Astrocyte of the hippocampus (primary cell): ENCODE measurements around the gene CCDC146.
"Not testable (repeated sequence)": the region's sequence is repeated elsewhere in the genome, so short reads cannot be mapped to it uniquely, and the experiment has no call there.

Experiments
- DNase-seq: peaks from one replicate; pipeline ENCODE4 v3.0.0; 2011; ENCODE audit warnings: low read depth, low spot score

Gene CCDC146

DNA sequence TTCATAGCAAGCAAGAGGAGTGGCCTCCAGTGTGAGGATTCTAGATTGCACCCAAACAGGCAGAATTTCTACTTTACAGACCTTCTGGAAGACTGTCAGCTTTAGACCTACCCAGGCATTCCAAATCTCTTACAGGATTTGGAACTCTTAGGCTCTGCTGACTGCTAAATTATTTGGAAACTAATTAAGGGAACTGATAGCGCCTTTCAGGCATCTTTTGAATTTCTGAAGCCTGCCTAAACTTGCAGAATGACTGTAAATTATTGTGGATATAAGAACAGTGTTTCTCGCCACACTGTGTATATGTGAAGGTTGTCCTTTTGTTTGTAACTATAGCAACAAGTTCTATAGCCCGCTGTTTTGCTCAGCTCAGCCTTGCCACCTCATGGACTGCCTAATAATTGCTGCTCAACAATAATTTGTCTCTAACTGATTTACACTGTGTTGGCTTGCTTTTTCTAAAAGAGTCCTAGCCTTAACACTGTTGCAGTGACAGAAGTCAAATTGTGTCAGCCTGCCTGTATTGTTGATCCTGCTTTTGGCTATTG, 32.6 kb downstream of the CCDC146 start:
- peak; percentile 10 for DNase-seq

DNA sequence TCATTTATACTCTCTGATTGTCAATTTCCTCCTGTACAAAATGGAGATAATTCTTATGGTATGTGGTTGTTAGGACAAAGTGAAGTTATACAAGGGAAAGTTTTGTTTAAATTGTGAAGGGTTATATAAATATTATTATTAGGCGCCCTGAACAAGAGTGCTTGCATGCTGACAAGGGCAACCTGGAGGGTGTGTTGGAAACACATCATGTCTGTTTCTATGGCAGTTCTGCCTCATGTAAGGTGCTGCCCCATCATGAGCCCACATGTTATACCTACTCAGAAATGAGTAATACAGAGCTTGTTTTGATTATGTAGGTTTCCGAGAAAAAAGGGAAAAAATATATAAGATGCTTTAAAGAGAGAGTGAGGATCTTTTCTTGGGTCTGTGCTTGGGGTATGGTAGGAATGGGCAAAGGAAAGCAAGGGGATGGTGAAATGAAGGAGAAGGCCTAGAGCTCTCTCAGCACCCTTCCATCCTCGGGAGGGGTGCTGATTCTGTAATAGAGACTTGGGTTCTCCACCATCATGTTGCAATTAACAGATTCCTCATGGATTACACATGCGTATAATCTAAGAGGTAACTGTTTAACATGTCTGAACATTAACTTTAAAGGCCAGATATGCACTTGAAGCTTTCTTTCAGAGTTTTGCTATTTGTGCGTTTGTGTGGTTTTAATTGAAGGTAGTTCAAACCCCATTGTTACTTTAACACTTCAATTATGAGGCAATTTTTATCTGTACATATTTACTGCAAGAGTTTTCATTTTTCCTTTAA, 33.4 kb downstream of the CCDC146 start:
- not testable (repeated sequence) for DNase-seq

DNA sequence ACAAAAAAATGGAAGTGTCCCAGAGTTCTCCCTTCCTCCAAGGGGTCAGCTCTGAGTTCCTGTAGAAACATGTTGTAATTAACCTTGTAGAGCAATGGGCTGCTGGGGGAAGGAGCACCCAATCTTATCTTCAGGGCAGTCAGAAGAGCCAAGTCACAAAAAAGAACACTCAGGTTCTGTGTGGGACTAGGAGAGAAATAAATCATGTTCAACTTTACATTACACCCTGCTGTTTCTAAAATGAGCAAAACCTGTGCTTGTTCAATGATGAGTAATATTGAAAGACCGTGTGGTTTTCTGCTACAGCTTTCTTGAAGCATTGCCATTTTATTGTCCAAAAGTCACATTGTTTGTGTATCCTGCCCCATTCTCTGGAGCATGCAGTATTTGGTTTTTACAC, 34.6 kb downstream of the CCDC146 start:
- DNase-seq, result not testable (repeated sequence)

DNA sequence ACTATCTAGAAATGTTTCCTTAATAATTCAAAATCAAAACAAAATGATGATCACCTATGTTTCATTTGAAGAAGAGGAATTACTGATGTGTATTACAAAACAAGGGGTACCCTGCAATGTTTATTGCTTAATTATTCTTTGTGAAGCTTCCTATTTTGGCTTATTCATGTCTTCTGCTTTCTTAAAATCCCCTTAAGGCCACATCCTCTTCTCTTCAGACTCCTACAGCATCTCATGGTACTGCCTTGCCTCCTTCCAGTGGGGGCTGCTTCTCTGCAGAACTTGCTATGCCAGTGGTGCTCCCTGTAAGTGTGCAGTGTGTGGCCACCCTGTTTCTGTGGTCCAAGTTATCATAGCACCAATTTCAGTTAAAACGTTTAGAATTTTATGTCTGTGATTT, 35.0 kb downstream of the CCDC146 start:
- DNase-seq, result peak; percentile 6

DNA sequence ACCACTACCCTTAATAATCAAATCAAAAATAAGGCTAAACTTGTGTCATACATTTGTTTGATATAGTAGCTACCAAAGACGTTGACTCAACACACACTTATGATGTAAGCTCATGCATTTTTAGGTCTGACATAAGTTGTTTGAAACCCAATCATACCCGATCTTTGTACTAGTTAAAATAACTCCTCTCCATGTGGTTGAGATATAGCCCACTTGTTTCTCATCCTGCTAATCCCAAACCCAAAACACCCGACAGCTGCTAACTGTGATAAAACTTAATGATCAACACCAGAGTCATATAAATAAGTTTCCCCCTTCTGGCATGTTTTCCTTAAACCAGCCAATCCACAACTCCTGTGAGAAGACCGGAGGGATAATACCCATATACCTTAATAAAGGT, 48.7 kb downstream of the CCDC146 start:
- DNase-seq, result not testable (repeated sequence)

DNA sequence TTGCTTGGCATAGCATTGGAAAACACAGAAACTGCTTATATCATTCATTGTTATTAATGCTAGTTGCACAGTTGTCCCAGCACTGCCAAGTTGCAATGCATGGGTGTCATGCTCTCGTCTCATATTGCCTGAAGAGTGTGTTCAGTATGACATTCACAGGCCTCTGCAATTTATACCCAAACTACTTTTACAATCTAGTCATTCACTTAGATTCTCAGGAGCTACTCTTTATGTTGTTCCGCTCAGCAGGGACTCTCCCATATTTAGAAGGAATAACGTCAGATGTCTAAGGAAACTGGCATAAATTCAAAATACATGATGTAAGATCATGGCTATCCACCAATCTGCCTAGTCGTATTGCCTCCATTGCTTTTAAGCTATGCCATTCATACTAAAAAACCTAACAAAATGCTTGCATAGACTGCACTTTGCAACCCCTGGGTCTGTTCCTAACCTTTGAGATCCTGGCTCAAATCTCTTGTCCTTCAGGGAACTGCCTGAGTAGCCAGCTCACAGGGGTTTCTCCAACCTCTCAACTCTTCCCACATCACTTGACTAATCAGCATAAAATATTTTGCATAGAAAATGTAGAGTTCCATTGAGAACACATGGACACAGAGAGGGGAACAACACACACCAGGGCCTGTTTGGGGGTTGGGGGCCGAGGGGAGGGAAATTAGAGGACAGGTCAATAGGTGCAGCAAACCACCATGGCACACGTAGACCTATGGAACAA, 50.2 kb downstream of the CCDC146 start:
- not testable (repeated sequence) for DNase-seq

DNA sequence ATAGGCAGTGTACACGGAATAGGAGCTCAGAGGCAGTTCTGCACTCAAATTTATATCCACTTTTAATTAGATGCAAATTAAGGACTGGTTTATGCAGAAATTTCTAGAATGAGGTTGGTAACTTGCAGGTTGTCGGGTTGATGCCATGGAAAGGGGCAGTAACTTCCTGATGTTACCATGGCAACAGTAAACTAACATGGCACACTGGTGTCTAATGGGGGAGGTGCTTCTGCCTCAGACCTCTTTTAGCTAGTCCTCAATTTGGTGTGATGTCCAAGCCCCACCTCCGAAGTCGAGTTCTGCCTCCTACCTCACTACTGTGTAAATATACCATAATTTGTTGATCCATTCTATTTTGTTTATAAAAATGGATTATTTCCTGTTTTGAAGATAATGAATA, 52.0 kb downstream of the CCDC146 start:
- DNase-seq, result not testable (repeated sequence)

DNA sequence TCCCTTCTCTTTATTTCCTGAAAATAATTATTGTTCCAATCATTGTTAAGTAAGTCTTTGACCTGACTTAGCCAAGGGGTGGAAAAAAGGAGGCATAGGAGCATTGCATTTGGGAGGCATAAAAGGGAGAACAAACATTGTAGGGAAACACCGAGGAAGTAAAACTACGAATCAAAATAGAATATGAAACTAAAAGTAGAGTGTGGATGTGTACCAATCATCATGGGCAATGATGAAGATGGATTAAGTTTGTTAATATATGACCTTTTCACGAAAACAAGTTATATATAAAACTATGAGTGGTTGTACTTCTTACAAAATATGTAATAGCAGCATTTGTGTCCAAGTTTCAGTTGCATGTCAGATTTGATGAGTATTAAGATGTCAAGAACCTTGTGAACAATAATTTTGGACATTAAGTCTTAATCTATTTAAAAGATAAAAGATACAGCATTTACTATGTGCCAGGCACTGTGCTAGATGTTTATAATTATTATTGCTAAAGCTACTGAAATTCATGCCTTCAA, 52.9 kb downstream of the CCDC146 start:
- DNase-seq, result not testable (repeated sequence)

DNA sequence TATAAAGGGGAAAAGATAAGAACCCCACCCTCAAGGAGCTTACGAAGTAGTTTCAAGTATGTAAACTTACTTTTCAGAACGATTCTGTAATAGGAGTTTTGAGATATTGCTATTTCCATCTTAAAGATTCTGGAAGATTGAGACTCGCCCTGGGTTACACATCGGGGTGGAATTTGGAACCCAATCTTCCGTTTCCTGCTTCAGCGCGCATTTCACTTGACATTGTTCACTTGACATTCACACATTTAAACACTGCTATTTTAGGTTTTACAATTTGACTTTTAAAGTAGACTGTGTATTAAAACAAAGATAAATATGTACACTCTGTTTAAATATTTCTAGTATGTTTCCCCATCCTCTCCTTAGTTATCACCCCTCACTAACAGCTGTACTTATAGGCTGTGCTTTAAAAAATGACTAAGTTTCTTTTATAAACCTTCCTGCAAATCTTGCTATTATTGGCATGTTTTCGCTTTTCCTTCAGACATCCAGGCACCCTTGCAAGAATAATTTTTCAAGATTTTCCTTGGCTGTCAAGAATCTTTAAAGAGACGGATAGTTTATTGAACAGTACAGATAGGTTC, 55.0 kb downstream of the CCDC146 start:
- DNase-seq, result not testable (repeated sequence)

DNA sequence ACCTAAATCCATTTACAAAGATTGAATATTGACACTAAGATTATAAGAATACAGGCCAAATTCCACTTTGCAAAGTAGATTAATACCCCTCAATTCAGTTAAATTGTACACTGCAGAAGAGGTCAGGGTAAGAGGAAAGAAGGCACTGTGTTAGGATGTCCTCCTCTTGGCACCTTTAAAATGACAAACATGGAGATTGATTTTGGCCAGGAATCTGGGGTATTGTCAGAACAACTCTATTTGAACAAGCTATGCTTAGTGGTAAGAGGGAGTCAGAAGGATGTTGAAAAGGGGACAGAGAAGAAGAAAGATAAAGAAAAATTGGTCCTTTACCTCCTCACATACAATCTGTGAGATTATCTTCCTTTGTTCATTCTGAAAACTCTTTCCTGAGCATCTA, 55.6 kb downstream of the CCDC146 start:
- DNase-seq, result not testable (repeated sequence)

DNA sequence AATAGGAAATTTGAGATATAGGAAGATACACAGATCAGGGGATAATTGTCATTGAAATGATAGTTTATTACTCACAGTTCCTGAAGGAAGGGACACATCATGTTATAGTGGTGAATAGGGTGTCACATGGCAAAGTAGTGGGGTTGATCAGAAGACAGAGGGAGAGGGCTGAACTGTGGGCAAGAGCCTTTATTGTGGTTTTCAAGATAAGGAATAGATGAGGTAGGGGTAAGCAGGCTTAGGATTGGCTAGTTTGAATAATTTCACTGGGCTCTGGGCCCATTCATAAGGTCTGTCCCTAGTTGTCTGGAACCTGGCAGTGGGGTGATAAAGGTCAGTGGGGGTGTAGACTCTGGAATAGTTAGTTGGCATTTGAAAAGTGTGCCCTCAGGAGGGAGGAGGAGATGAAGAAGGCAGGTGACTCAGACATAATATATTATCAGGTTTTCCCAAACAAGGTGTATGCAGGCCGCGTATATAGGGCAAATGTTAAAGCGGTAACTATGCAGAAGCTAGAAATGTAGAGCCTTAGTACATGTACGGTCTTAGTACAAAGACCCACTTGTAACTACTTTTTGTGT, 58.7 kb downstream of the CCDC146 start:
- no peak for DNase-seq

DNA sequence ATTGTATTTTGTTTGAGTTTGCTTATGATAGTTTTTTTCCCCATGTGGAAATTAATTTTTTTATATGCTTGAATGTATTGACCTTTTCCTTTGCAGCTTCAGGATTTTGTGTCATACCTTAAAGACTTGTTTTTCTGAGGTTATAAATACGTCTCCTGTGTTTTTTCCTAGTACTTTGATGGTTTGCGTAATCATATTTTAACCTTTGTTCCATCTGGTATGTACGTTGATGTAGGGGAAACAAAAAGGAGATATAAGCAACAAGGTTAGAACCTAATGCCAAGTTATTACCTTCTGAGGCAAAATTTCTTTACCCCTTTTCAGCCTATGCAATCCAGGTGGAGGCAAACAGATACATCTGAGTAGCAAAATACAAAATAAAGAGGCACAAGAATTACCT, 59.3 kb downstream of the CCDC146 start:
- no peak for DNase-seq

DNA sequence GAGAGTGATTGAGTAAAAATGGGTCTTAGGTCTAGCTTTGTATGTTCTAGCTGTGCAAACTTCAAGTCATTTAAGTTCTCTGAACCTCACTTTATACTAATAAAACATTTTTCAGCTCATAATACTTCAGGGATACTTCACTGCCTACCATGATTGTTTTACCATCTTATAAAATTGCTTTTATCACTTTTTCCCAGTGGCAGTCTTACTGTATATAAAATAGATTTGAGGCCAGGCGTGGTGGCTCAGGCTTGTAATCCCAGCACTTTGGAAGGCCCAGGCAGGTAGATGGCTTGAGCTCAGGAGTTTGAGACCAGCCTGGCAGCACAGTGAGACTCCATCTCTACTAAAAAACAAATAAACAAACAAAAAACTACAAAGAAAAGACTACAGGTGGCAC, 59.8 kb downstream of the CCDC146 start:
- DNase-seq, result no peak

DNA sequence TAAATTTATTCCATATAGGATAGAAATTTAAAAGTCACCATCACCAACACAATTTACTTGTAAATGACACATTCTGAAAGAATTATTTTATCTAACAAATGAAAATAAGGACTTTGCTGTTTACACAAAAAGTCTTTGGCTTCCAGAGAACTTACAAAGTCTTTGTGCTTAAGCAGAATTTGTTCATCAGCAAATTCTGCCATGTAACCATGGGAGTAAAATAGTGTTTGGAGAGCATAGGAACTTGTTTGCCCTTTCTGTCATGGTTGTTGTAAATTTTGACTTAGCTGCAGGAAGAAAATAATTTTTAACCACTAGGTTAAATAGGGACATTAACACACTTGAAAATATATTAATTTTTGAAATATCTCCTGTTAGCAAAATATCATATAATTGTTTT, 62.0 kb downstream of the CCDC146 start:
- DNase-seq, result no peak

DNA sequence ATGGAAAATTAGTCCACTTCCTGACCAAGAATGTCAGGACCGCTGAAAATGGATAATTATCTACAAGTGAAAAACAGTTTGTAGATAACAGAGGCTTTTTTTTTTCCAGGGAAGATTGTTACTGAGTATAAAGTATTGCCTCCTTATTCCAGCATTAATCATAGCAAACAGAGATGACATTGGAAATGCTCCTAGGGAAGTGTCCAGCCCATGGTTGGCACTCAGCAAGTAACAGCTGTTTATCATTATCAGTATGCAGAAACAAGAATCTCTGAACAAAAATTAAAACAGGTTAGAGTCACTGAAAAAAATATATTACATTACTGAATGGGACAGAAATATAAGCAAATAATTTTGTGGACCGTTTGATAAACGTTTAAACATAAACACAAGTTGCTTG, 62.6 kb downstream of the CCDC146 start:
- no peak for DNase-seq

DNA sequence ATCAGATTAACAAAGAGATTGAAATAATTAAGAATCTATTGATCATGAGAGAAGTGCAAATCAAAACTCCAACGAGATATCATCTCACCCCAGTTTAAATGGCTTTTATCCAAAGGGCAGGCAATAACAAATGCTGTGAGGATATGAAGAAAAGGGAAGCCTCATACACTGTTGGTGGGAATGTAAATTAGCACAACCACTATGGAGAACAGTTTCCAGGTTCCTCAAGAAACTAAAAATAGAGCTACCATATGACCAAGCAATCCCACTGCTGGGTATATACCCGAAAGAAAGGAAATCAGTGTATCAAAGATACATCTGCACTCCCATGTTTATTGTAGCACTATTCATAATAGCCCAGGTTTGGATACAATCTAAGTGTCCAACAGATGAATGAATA, 63.5 kb downstream of the CCDC146 start:
- no peak for DNase-seq

DNA sequence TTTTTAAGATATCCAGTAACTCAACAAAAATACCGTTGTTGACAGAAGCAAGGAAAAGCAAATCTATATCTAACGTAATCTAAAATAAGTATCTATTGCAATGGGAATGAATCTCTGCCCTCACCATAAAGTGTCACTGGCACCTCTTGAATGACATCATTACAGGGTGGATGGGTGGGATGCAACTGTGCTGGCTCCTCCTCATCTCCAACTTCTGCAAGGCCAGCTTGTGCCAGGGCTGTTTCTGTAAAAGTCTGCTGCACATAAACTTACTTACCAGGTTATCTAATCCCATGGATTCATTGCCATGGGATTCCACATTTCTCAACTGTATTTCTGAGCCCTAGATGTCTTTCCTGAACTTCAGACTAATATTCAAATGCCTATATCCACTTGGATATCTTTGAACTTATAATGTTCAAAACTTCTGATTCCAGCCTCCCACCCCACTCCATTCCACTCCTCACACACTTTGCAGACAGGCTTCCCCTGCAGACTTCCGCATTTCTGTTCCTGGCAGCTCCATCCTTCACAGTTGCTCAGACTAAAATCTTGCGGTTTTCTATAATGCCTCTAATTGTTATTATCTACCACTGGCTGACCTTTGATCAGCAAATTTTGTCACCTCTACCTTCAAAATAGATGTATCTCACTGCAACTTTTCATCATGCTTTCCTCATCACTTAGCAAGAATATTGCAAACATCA, 66.5 kb downstream of the CCDC146 start:
- no peak for DNase-seq

DNA sequence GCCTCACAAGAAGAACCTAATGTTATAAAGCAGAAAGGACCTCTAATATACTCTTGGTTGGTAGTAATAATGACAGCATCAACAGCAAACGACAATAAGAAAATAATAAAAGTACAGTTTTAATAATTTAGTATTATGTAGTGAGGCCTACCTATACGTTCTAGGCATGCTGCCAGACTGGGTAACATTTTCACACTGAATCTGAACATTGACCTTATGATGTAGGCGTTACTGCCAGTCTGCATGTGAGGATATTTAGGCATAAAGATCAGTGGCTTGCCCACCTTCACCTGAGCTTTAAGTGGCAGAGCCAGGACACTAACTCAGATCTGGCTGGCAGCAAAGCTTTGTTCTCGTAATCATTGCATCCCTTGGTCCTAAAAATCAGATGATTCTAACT, 74.7 kb downstream of the CCDC146 start:
- DNase-seq, result no peak

DNA sequence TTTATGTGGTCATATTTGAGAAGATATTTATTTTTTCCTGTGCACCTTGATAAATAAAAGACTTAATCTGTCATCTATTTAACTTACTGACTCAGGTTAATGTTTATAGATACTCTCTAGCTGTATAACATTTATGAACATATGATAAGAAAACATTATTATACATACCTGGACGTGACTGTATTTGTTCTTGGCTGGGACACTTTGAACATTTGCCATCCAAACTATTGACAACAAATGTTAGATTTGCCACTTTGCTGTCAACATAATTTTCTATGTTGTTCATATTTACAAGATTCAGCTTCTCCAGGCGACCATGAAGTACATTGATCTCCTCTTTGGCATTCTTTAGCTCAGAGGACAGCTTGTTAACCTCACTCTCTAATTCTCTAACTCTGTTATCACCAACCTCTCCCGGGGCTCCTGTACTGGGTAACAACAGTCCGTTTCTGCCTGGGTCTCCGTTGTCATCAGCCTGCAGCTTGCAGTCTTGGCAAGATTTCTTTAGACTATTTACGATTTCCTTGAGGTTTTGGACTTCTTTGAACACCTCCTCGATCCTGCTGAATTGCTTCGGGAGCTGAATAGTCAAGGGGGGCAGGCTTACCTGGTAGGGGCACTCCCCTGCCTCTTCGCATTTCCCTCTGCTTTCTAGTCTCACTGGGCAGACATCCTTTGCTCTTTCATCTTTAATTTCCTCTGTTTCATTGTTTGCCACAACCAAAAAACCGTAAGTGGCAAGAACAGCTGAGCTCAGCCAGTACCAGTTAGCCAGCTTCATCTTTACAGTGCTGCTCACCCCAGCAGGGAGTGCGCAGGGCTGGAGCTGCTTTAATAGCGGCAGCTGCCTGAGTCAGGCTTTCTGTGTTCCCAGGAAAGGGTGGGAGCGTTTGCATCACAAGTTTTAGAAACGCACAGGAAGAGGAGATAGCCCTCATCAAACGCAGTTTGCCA, 76.9 kb downstream of the CCDC146 start, which contains the start of gene FGL2:
FGL2 (minus strand) TSS at position 807 of the 954 bp plus-strand sequence; CDS start at position 781, 26 bp downstream.
- DNase-seq, result peak; percentile 64

DNA sequence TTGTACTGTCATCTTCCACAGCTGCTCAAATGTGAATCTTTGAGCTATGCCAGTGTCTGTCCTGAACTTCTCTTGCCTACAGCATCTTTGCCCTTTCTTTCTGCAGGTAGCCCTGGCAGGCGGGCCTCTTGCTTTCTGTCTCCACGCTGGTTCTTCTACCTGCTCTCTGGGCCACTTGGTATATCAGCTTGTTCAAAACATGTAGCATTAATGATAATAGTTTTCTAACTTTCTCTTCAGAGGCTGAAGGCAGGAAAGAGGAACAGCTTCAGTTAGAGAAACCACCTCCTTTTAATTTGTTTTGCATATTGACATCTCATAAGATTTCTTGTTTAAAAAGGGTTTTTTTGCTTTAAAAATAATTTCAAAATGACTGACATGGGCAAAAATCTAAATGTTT, 78.1 kb downstream of the CCDC146 start:
- DNase-seq, result no peak
